Mesendoderm (in vitro differentiated cells): ENCODE data around the gene CALML6.

Experiments used
- DNase-seq: peaks from one replicate; pipeline ENCODE4 v3.0.0; 2013
- H2AK5ac ChIP-seq: 2 replicates; pipeline ENCODE4 v1.6.1; 2013; ENCODE audit warnings: low read length, inconsistent platforms
- H2BK120ac ChIP-seq: 2 replicates; pipeline ENCODE4 v1.6.1; 2013; ENCODE audit warnings: low read depth, mild to moderate bottlenecking, low read length, moderate library complexity, mixed read lengths
- H2BK15ac ChIP-seq: replicated peaks from 2 replicates; pipeline ENCODE4 v1.6.1; 2013; ENCODE audit warnings: low read depth, mild to moderate bottlenecking, moderate library complexity
- H2BK5ac ChIP-seq: 2 replicates; pipeline ENCODE4 v1.6.1; 2013; ENCODE audit warnings: low read length, inconsistent platforms
- H3K18ac ChIP-seq: 2 replicates; pipeline ENCODE4 v1.6.1; 2013; ENCODE audit warnings: mild to moderate bottlenecking, low read length, mixed read lengths
- H3K23ac ChIP-seq: one replicate; pipeline ENCODE4 v1.6.1; 2013; ENCODE audit warnings: low read length
- H3K27ac ChIP-seq: 2 replicates; pipeline ENCODE4 v1.5.1; 2013; ENCODE audit warnings: low read depth, mild to moderate bottlenecking, inconsistent platforms, low read length, moderate library complexity
- H3K27me3 ChIP-seq: 2 replicates; pipeline ENCODE4 v1.6.1; 2013; ENCODE audit warnings: low read length, control low read depth, mild to moderate bottlenecking, inconsistent platforms; ENCODE audit not compliant: insufficient read depth, poor library complexity
- H3K36me3 ChIP-seq: 2 replicates; pipeline ENCODE4 v1.6.1; 2013; ENCODE audit warnings: low read length, inconsistent platforms; ENCODE audit not compliant: control insufficient read depth, insufficient read depth
- H3K4ac ChIP-seq: one replicate; pipeline ENCODE4 v1.6.1; 2013; ENCODE audit warnings: low read depth, mild to moderate bottlenecking, low read length, moderate library complexity
- H3K4me1 ChIP-seq: 2 replicates; pipeline ENCODE4 v1.6.1; 2013; ENCODE audit warnings: low read depth, low read length, inconsistent platforms; ENCODE audit not compliant: control insufficient read depth
- H3K4me2 ChIP-seq: 2 replicates; pipeline ENCODE4 v1.6.1; 2013; ENCODE audit warnings: low read length
- H3K4me3 ChIP-seq: 2 replicates; pipeline ENCODE4 v1.5.1; 2013; ENCODE audit warnings: mild to moderate bottlenecking, low read length
- H3K56ac ChIP-seq: one replicate; pipeline ENCODE4 v1.6.1; 2013; ENCODE audit warnings: low read length
- H3K79me1 ChIP-seq: 2 replicates; pipeline ENCODE4 v1.6.1; 2013; ENCODE audit warnings: low read length, inconsistent platforms
- H3K79me2 ChIP-seq: 2 replicates; pipeline ENCODE4 v1.6.1; 2013; ENCODE audit warnings: mild to moderate bottlenecking, low read length; ENCODE audit not compliant: control insufficient read depth, insufficient read depth
- H3K9ac ChIP-seq: 2 replicates; pipeline ENCODE4 v1.6.1; 2013; ENCODE audit warnings: low read length, inconsistent platforms
- H4K5ac ChIP-seq: one replicate; pipeline ENCODE4 v1.6.1; 2013; ENCODE audit warnings: low read length
- H4K8ac ChIP-seq: one replicate; pipeline ENCODE4 v1.6.1; 2013; ENCODE audit warnings: low read depth, mild to moderate bottlenecking, control low read depth, low read length, moderate library complexity
- WGBS: extraction: QIAGEN DNeasy Blood & Tissue Kit; methylation state at CpG from one replicate; pipeline ENCODE4 v1.1.7; 2013; ENCODE audit warnings: low lambda C conversion rate, missing lambda C conversion rate; ENCODE audit not compliant: insufficient coverage; ENCODE audit errors: extremely low coverage; 5-methylcytosine and 5-hydroxymethylcytosine counted together

Gene CALML6

GRCh38 chr1:1910651-1911331 lies 4.3 kb upstream of the CALML6 start:
- Histone ChIP-seq H3K4me2 (no peak overlapping the region), H3K4me1 (no peaks in the 10 kb centered on the region), H3K9ac (peak overlapping the region; percentile 47), H3K27ac (no peak overlapping the region), H3K4me3 (no peak overlapping the region), H3K27me3 (no peaks in the 10 kb centered on the region), H4K8ac (no peak overlapping the region), H3K79me2 (no peaks in the 10 kb centered on the region), H2AK5ac (no peak overlapping the region), H3K36me3 (no peaks in the 10 kb centered on the region), H4K5ac (no peak overlapping the region), H3K79me1 (no peaks in the 10 kb centered on the region), H2BK120ac (no peak overlapping the region), H3K4ac (no peak overlapping the region), H3K18ac (no peak overlapping the region), H3K56ac (peak overlapping the region; percentile 67), H3K23ac (peak overlapping the region; percentile 80), H2BK5ac (no peak overlapping the region), H2BK15ac (no peak overlapping the region)
- WGBS: no CpG with 5 or more reads among the region's 22 CpGs
- no peak for DNase-seq

GRCh38 chr1:1911350-1912041 lies 3.6 kb upstream of the CALML6 start:
- Histone ChIP-seq H3K4me2 (no peak overlapping the region), H2BK5ac (no peak overlapping the region), H2BK15ac (no peak overlapping the region), H2BK120ac (no peak overlapping the region), H4K8ac (no peak overlapping the region), H3K27me3 (no peaks in the 10 kb centered on the region), H3K36me3 (no peaks in the 10 kb centered on the region), H3K4ac (no peak overlapping the region), H3K23ac (no peak overlapping the region), H3K9ac (no peak overlapping the region), H2AK5ac (no peak overlapping the region), H4K5ac (no peak overlapping the region), H3K79me1 (no peaks in the 10 kb centered on the region), H3K27ac (no peak overlapping the region), H3K4me1 (no peaks in the 10 kb centered on the region), H3K4me3 (no peak overlapping the region), H3K79me2 (no peaks in the 10 kb centered on the region), H3K18ac (no peak overlapping the region), H3K56ac (no peak overlapping the region)
- WGBS: no CpG with 5 or more reads among the region's 13 CpGs
- no peak for DNase-seq

- no peak overlapping the region for H4K5ac ChIP-seq
- H3K79me1 ChIP-seq: no peaks in the 10 kb centered on the region
- H3K4me3 ChIP-seq: no peak overlapping the region
- no CpG with 5 or more reads among the region's 20 CpGs for WGBS
- H2AK5ac ChIP-seq: no peak overlapping the region
- H3K18ac ChIP-seq: no peak overlapping the region
- no peak overlapping the region for H2BK5ac ChIP-seq
- H3K56ac ChIP-seq: no peak overlapping the region
- H3K27me3 ChIP-seq: no peaks in the 10 kb centered on the region
- H3K4me2 ChIP-seq: no peak overlapping the region
- H3K27ac ChIP-seq: no peak overlapping the region
- no peaks in the 10 kb centered on the region for H3K36me3 ChIP-seq
- H3K9ac ChIP-seq: no peak overlapping the region
- no peak overlapping the region for H2BK120ac ChIP-seq
- H3K23ac ChIP-seq: no peak overlapping the region
- no peak overlapping the region for H3K4ac ChIP-seq
- H3K4me1 ChIP-seq: peaks cover 4% of the 10 kb centered on the region
- no peak overlapping the region for H2BK15ac ChIP-seq
- no peak overlapping the region for H4K8ac ChIP-seq
- H3K79me2 ChIP-seq: no peaks in the 10 kb centered on the region
- no peak for DNase-seq
Measured at GRCh38 chr1:1914101-1914970, 724 bp upstream of the CALML6 start.

DNA sequence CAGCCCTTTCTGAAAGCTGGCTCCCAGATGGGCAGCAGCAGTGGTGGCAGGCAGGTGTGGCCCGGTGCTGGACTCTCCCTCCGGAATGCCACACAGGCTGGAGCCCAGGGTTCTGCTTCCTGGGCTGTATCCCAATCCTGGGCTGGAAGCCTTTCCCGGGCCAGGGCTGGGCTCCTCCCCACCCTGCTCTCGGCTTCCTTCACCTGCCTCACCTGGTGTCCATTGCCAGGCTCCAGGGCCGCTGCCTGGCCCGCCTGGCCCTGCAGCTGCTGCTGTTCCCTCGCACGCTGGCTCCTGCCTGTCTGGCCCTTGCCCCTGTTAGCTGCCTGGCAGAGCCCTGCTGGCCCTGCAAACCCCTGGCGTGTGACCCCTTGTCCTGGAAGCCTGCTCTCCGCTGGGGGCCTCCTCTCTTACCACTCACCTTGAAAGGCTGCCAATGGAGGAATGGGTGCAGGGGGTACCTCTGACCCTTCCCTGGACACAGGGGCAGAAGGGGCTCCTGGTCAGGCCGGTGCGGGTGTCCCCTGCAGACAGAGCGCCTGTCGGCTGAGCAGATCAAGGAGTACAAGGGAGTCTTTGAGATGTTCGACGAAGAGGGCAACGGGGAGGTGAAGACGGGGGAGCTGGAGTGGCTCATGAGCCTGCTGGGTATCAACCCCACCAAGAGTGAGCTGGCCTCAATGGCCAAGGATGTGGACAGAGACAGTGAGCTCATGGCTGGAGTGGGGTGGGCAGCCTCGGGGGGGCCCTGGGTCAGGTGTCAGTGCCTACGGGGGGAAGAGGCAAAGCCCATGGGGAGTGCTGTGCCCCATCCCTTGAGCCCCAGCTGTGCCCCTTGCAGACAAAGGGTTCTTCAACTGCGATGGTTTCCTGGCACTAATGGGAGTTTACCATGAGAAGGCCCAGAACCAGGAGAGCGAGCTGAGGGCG lies 1.1 kb downstream of the CALML6 start:
- Histone ChIP-seq H3K23ac (no peak overlapping the region), H3K79me1 (no peaks in the 10 kb centered on the region), H3K4me1 (peaks cover 7% of the 10 kb centered on the region), H3K4me3 (no peak overlapping the region), H3K36me3 (no peaks in the 10 kb centered on the region), H2BK5ac (no peak overlapping the region), H3K27ac (no peak overlapping the region), H4K8ac (no peak overlapping the region), H3K79me2 (no peaks in the 10 kb centered on the region), H3K18ac (no peak overlapping the region), H2BK15ac (no peak overlapping the region), H3K27me3 (no peaks in the 10 kb centered on the region), H3K4ac (no peak overlapping the region), H3K56ac (no peak overlapping the region), H3K9ac (no peak overlapping the region), H2AK5ac (no peak overlapping the region), H4K5ac (no peak overlapping the region), H3K4me2 (no peak overlapping the region), H2BK120ac (no peak overlapping the region)
- WGBS: no CpG with 5 or more reads among the region's 23 CpGs
- DNase-seq: no peak

- no peak overlapping the region for H3K23ac ChIP-seq
- H3K79me2 ChIP-seq: no peaks in the 10 kb centered on the region
- no peak overlapping the region for H2BK15ac ChIP-seq
- H3K27me3 ChIP-seq: no peaks in the 10 kb centered on the region
- H2AK5ac ChIP-seq: no peak overlapping the region
- no peak overlapping the region for H3K27ac ChIP-seq
- H3K18ac ChIP-seq: no peak overlapping the region
- no peaks in the 10 kb centered on the region for H3K79me1 ChIP-seq
- no peaks in the 10 kb centered on the region for H3K36me3 ChIP-seq
- no peak overlapping the region for H4K5ac ChIP-seq
- no CpG with 5 or more reads among the region's 19 CpGs for WGBS
- H3K4me1 ChIP-seq: peaks cover 7% of the 10 kb centered on the region
- no peak overlapping the region for H4K8ac ChIP-seq
- no peak for DNase-seq
- no peak overlapping the region for H3K4me3 ChIP-seq
- no peak overlapping the region for H3K4ac ChIP-seq
- no peak overlapping the region for H2BK120ac ChIP-seq
- H3K4me2 ChIP-seq: no peak overlapping the region
- no peak overlapping the region for H3K9ac ChIP-seq
- no peak overlapping the region for H2BK5ac ChIP-seq
- no peak overlapping the region for H3K56ac ChIP-seq
Measured at GRCh38 chr1:1916851-1917251, 1.8 kb downstream of the CALML6 start.
